ENCODE results near the gene FAM168B.
"Not testable (repeated sequence)": the region's sequence is repeated elsewhere in the genome, so short reads cannot be mapped to it uniquely, and the experiment has no call there.

DNA sequence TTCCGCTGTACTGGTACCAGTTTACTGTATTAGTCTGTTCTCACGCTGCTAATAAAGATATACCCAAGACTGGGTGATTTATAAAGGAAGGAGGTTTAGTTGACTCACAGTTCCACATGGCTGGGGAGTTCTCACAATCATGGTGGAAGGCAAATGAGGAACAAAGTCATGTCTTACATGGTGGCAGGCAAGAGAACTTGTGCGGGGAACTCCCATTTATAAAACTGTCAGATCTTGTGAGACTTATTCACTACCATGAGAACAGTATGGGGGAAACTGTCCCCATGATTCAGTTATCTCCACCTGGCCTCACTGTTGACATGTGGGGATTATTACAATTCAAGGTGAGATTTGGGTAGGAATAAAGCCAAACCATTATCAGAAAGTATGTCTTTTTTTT, 21.7 kb upstream of the FAM168B start:
- not testable (repeated sequence) for TF ChIP-seq CTCF (IDR thresholded peaks at IDR 0.05 in 2 of 3, conservative IDR thresholded peaks at IDR 0.05 in 1 of 3; ENCODE audit: control insufficient read depth in 2 of 3, extremely low read depth in 1 of 3, insufficient read depth in 1 of 3, low read depth in 3 of 3, low read length in 3 of 3); SREBF2 (IDR thresholded peaks at IDR 0.05; ENCODE audit: low read length); MYC (IDR thresholded peaks at IDR 0.05; ENCODE audit: insufficient read depth, insufficient read length, insufficient replicate concordance, low read length, severe bottlenecking); ASH2L (IDR thresholded peaks at IDR 0.05; ENCODE audit: borderline replicate concordance, low read depth); POLR2AphosphoS5 (IDR thresholded peaks at IDR 0.05; ENCODE audit: low read length); NFYB (IDR thresholded peaks at IDR 0.05; ENCODE audit: insufficient read depth, low read depth, low read length); ATF7 (IDR thresholded peaks at IDR 0.05; ENCODE audit: low read depth)
